Skeletal muscle cell (primary cell): ENCODE data around the gene SPIC.

ENCODE experiments used
- DNase-seq: peaks from one replicate; pipeline ENCODE4 v3.0.0-alpha.2; 2010; ENCODE audit warnings: low read depth
- H3K4me3 ChIP-seq: 2 replicates; pipeline ENCODE4 v1.5.1; 2011; ENCODE audit warnings: low read depth, mild to moderate bottlenecking, control low read depth, low read length, moderate library complexity

SPIC gene

DNA sequence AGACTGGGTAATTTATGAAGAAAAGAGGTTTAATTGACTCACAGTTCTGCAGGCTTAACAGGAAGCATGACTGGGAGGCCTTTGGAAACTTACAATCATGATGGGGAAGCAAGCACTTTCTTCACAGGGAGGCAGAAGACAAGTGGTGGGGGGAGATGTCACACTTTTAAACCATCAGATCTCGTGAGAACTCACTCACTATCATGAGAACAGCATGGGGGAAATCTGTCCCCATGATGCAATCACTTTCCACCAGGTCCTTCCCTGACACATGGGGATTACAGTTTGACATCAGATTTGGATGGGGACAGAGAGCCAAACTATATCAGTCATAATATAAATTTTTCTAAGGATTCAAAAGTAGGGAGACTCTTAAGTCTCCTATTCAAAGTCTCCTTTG is 46.0 kb downstream of the SPIC start:
- no peak for DNase-seq
- no peak overlapping the region for H3K4me3 ChIP-seq

DNA sequence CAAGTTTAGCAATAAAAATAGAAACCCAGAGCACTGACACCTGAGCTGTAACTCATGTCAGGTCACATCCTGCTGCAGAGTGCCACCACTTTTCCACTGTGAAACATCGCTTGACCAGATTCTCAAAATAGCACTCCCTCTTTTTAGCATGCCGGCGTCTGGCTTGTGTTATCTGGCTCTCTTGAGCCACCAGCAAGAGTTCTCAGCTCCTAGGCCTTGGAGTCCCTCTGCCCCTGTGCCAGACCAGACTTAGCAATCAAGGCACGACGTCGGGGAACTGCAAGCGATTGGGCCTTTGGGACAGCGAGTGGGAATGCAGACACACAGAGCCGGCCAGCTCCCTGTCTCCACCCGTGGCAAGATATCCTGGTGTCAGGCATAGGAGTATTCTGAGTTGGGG is 52.5 kb downstream of the SPIC start:
- no peak overlapping the region for H3K4me3 ChIP-seq
- DNase-seq: no peak

DNA sequence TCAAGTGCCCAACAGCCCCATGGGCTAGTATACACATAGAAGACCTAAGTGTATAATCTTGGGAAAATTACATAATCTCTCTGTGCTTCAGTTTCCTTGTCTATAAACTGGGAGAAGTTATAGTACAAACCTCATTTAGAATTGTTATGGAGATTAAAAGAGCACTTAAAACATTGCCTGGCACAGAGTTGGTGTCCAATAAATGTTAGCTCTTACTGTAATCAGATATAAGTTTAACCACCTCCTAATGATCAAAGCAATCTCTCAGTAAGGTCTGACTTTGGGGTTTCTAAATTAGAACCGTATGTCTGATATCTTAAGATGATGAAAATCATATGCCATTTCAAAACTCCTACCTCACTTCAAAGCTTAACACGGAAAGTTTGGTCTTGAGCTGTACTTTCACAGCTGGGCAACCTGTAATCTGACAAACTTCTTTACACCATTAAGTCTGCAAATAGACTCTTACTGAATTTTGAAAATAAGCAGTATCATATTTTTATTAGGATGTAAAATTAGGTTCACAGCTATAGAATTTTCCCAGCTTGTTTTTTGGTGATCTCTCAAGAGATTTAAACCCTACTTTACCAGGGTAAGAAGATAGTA is 61.0 kb downstream of the SPIC start:
- no peak for DNase-seq
- no peak overlapping the region for H3K4me3 ChIP-seq
